Fibroblast of mammary gland (primary cell): Measurements from ENCODE around the gene PIEZO1.
A peak's percentile ranks its signal among the peaks of the same experiment; 100 is the strongest.

ENCODE experiments used
- DNase-seq: peaks from one replicate; pipeline ENCODE4 v3.0.0-alpha.2; 2010; ENCODE audit warnings: low read depth
- H3K4me3 ChIP-seq: 2 replicates; pipeline ENCODE4 v1.5.1; 2011; ENCODE audit warnings: low read depth, mild to moderate bottlenecking, low read length, moderate library complexity; ENCODE audit not compliant: control insufficient read depth
- TF ChIP-seq, protein P1 (sequence below): conservative IDR thresholded peaks from 2 replicates; pipeline ENCODE4 v1.5.1; 2011; ENCODE audit warnings: low read depth, low read length, inconsistent platforms; ENCODE audit not compliant: control insufficient read depth, insufficient read depth

PIEZO1 gene

GRCh38 chr16:88741368-88741767 lies 43.7 kb downstream of the PIEZO1 start:
- TF ChIP-seq, protein P1, sequence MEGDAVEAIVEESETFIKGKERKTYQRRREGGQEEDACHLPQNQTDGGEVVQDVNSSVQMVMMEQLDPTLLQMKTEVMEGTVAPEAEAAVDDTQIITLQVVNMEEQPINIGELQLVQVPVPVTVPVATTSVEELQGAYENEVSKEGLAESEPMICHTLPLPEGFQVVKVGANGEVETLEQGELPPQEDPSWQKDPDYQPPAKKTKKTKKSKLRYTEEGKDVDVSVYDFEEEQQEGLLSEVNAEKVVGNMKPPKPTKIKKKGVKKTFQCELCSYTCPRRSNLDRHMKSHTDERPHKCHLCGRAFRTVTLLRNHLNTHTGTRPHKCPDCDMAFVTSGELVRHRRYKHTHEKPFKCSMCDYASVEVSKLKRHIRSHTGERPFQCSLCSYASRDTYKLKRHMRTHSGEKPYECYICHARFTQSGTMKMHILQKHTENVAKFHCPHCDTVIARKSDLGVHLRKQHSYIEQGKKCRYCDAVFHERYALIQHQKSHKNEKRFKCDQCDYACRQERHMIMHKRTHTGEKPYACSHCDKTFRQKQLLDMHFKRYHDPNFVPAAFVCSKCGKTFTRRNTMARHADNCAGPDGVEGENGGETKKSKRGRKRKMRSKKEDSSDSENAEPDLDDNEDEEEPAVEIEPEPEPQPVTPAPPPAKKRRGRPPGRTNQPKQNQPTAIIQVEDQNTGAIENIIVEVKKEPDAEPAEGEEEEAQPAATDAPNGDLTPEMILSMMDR: no peak
- no peak for DNase-seq
- H3K4me3 ChIP-seq: no peak overlapping the region

GRCh38 chr16:88740727-88741055 lies 44.3 kb downstream of the PIEZO1 start:
- TF ChIP-seq, protein P1: no peak
- DNase-seq: no peak
- H3K4me3 ChIP-seq: no peak overlapping the region

- H3K4me3 ChIP-seq: no peak overlapping the region
- TF ChIP-seq, protein P1: no peak
- no peak for DNase-seq
Observed at GRCh38 chr16:88739977-88740726, 44.9 kb downstream of the PIEZO1 start.

DNA sequence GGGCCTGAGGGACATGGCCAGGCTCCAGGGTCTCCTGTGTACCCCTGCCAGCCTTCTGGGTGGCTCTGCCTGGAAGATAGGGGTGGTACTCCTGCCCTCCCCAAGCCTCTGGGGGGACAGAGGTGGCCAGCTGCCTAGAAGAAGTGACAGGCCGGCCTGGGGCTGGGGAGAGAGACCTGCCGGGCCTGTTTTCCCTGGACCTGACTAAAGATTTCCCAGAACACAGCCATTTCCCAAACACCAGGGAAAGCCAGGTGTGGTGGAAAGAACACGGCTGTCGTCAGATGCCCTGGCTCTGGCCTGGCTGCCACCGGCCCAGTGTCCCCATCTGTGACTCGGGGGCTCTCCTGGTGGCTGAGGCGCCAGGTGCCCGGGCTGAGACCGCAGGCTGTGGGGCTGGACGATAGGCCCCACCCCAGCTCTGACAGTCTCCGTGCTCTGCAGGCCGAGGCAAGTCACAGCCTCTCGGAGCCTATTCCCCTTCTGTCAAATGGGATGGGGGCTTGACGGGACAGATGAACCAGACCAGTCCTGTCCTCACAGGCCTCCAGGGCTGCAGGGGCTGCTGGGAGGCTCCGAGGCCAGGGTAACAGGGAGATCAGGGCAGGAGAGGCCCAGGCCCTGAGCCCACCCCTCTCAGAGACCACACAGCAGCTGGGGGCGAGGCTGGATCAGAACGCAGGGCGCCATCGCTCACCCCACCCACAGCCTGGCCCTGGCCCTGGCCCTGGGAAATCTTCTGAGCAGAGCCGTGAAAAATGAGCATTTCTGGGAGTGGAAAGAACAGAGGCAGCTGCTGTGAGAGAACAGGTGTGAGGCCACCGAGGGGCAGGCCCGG lies 45.7 kb downstream of the PIEZO1 start:
- TF ChIP-seq, protein P1: no peak
- H3K4me3 ChIP-seq: no peak overlapping the region
- DNase-seq: no peak

DNA sequence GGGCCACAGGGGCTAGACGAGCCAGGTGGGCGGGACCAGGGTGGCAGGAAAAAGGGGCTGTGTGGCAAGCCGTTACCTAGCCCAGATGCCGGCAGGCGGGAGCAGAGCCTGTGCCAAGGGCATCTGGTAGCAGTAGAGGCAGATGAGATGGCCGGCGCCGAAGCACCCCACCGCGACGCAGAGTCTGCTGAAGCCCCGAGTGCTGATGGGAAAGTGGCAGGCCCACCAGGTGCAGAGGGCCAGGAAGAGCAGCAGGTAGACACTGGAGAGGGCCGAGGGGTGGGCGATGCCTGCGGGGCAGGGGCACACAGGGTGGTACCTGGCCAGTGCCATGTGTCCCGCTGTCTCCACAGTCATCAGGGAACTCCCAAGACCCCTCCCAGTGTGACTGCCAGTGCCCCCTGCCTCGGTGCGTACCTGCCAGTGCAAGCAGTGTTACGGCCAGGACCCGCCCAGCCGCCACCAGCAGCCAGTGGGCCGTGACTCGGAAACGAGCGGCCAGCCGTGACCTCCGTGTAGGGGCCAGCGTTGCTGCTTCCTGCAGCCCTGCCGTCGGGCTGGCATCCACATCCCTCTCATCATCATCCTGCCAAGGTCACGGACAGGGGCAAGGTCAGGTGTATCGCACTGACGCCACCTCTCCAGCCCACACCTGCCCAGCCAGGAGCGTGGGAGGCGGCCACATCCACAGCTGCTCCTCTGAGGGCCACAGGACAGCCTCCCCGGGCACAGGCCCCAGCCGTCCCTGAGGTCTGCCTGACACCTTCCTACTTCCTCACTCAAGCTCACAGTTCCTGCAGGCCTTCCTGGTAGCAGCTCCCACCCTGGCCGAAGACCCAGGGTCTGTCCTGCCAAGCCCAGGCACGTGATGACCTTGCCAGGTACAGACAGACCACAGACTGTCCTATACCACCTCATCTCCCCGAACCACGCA lies 46.6 kb downstream of the PIEZO1 start:
- TF ChIP-seq, protein P1: no peak
- no peak overlapping the region for H3K4me3 ChIP-seq

GRCh38 chr16:88737298-88738150 lies 47.5 kb downstream of the PIEZO1 start:
- TF ChIP-seq, protein P1: peak; percentile 51
- DNase-seq: peak; percentile 72
- no peak overlapping the region for H3K4me3 ChIP-seq

More for the DNA sequence above, 46.6 kb downstream of the PIEZO1 start:
- no peak for DNase-seq
